H1 (cell line): ENCODE results near the gene VIT. TPM values are rescaled to one million over a fixed set of nuclear protein-coding genes. Genes with fewer than 3 reads are reported as not detected.

ENCODE experiments used
- CBX5 ChIP-seq: fragments of 300-800, 300-1000 bp; sonication (generic); IDR thresholded peaks from 2 replicates; pipeline ENCODE4 v1.7.1; 2016; ENCODE audit warnings: antibody characterized with exemption, low read length, low read depth
- CEBPB ChIP-seq: IDR thresholded peaks from 2 replicates; pipeline ENCODE4 v1.6.1; 2012; ENCODE audit warnings: low read depth, low read length
- CREB1 ChIP-seq: IDR thresholded peaks from 2 replicates; pipeline ENCODE4 v1.6.1; 2012; ENCODE audit warnings: inconsistent platforms
- CTBP2 ChIP-seq: IDR thresholded peaks from 2 replicates; pipeline ENCODE4 v1.7.0; 2011; ENCODE audit warnings: borderline replicate concordance, mild to moderate bottlenecking, moderate library complexity, mixed read lengths, low read length; ENCODE audit not compliant: insufficient read depth, insufficient read length
- E2F6 ChIP-seq: IDR thresholded peaks from 2 replicates; pipeline ENCODE4 v1.6.1; 2012; ENCODE audit warnings: inconsistent platforms
- EP300 ChIP-seq, 2 experiments: IDR thresholded peaks; 1 replicate in 1 of 2; 2 replicates in 1 of 2; pipeline ENCODE4 v1.6.1; 2011 to 2012; ENCODE audit warnings: low read depth in 2 of 2, low read length in 2 of 2, mild to moderate bottlenecking in 2 of 2, borderline replicate concordance in 1 of 2, inconsistent platforms in 1 of 2, moderate library complexity in 1 of 2
- GABPA ChIP-seq: IDR thresholded peaks from 2 replicates; pipeline ENCODE4 v1.6.1; 2011; ENCODE audit warnings: mild to moderate bottlenecking, low read length, moderate library complexity, borderline replicate concordance; ENCODE audit not compliant: insufficient read depth
- GTF2F1 ChIP-seq: IDR thresholded peaks from 2 replicates; pipeline ENCODE4 v1.6.1; 2012; ENCODE audit warnings: low read depth, low read length, improper control_type of control experiment, borderline replicate concordance
- HDAC2 ChIP-seq, 2 experiments: fragments of 300-600 bp in 1 of 2; sonication (generic) in 1 of 2; IDR thresholded peaks; 2 replicates each; pipeline ENCODE4 v1.6.1; 2011 to 2012; ENCODE audit warnings: low read depth in 2 of 2, low read length in 2 of 2, mild to moderate bottlenecking in 2 of 2, moderate library complexity in 2 of 2, borderline replicate concordance in 1 of 2, inconsistent platforms in 1 of 2
- KDM1A ChIP-seq: fragments of 200-600, 300-600 bp; sonication (generic); IDR thresholded peaks from 2 replicates; pipeline ENCODE4 v1.7.1; 2016; ENCODE audit warnings: mild to moderate bottlenecking, low read length, borderline replicate concordance
- POLR2AphosphoS5 ChIP-seq: IDR thresholded peaks from 2 replicates; pipeline ENCODE4 v1.6.1; 2011; ENCODE audit warnings: low read depth, low read length
- RBBP5 ChIP-seq: IDR thresholded peaks from 2 replicates; pipeline ENCODE4 v1.7.1; 2012; ENCODE audit warnings: low read depth, mild to moderate bottlenecking, inconsistent platforms, low read length, moderate library complexity, borderline replicate concordance
- SIN3A ChIP-seq, 2 experiments: IDR thresholded peaks in 1 of 2; conservative IDR thresholded peaks in 1 of 2; 2 replicates each; pipeline ENCODE4 v1.6.1; 2011 to 2012; ENCODE audit warnings: low read length in 2 of 2, improper control_type of control experiment in 1 of 2, low read depth in 1 of 2, mild to moderate bottlenecking in 1 of 2
- SP1 ChIP-seq: IDR thresholded peaks from 2 replicates; pipeline ENCODE4 v1.6.1; 2011; ENCODE audit warnings: low read depth, low read length
- TAF1 ChIP-seq: IDR thresholded peaks from 2 replicates; pipeline ENCODE4 v1.6.1; 2011; ENCODE audit warnings: mild to moderate bottlenecking, low read depth, low read length
- TEAD4 ChIP-seq: IDR thresholded peaks from 2 replicates; pipeline ENCODE4 v1.6.1; 2012; ENCODE audit warnings: low read depth, low read length, inconsistent platforms, mixed read lengths
- polyA plus RNA-seq, 7 experiments: library from polyadenylated mRNA; depleted of rRNA in 3 of 7; stranded (reverse) in 5 of 7; unstranded in 2 of 7; fragments of >200 nt in 5 of 7; fragments of 200-250 nt in 2 of 7; gene quantifications; 1 replicate in 5 of 7; 2 replicates in 1 of 7; 4 replicates in 1 of 7; pipeline versions ENCODE4 v1.2.1 to v1.2.3, GENCODE V29; 2011 to 2013; ENCODE audit warnings: missing spikeins in 2 of 7, mixed read lengths in 2 of 7
- total RNA-seq: library from RNA; stranded (reverse); fragmentation: NEBNext Ultra II Directional; extraction: Animal tissue kit (Norgen Biotek cat#: 25700); gene quantifications from 2 replicates; pipeline ENCODE4 v1.2.1, GENCODE V29; 2021
- TF ChIP-seq, protein P1 (sequence below), 3 experiments: IDR thresholded peaks; 1 replicate in 2 of 3; 2 replicates in 1 of 3; pipeline versions ENCODE4 v1.5.1 to v1.6.1; 2011; ENCODE audit warnings: low read length in 3 of 3, mild to moderate bottlenecking in 3 of 3, inconsistent platforms in 2 of 3, low read depth in 1 of 3, moderate library complexity in 1 of 3; ENCODE audit not compliant: insufficient read depth in 1 of 3; ENCODE audit errors: control extremely low read depth in 1 of 3
- TF ChIP-seq, protein P2 (sequence below): IDR thresholded peaks from 2 replicates; pipeline ENCODE4 v1.6.1; 2011; ENCODE audit warnings: low read depth, mild to moderate bottlenecking, low read length; ENCODE audit not compliant: insufficient read depth
- TF ChIP-seq, protein P3 (sequence below): IDR thresholded peaks from 2 replicates; pipeline ENCODE4 v1.6.1; 2011; ENCODE audit warnings: low read length, improper control_type of control experiment

The VIT gene
- total and polyA plus RNA-seq, 2 of the 8 experiments (the other 6 are each of a cell fraction or from before 2014, with no cell fraction given), result 0.03 TPM; not detected in 1

DNA sequence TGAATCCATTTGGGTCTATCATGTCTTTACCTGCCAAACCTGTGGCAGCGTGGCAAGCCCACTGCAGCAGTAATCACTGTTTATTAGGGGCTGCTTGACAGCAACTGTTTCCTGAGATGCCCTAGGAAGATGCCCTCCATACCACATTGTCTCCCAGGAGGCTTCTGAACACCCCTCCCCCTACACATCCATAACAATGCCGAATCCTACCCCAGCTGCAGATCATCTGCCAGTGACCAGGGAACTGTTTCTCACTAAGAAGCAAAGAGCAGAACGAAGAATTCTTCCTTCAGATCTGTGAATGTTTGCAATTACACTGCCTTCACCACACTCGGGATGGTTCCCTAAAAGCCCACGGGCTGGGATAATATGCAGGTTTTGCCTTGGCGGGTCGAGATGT is 127.8 kb downstream of the VIT start (continued):
- TF ChIP-seq, protein P1, sequence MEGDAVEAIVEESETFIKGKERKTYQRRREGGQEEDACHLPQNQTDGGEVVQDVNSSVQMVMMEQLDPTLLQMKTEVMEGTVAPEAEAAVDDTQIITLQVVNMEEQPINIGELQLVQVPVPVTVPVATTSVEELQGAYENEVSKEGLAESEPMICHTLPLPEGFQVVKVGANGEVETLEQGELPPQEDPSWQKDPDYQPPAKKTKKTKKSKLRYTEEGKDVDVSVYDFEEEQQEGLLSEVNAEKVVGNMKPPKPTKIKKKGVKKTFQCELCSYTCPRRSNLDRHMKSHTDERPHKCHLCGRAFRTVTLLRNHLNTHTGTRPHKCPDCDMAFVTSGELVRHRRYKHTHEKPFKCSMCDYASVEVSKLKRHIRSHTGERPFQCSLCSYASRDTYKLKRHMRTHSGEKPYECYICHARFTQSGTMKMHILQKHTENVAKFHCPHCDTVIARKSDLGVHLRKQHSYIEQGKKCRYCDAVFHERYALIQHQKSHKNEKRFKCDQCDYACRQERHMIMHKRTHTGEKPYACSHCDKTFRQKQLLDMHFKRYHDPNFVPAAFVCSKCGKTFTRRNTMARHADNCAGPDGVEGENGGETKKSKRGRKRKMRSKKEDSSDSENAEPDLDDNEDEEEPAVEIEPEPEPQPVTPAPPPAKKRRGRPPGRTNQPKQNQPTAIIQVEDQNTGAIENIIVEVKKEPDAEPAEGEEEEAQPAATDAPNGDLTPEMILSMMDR (IDR thresholded peaks at IDR 0.05; ENCODE audit: control extremely low read depth in 1 of 3, insufficient read depth in 1 of 3, low read depth in 1 of 3, low read length in 3 of 3), result no peak
- TF ChIP-seq CREB1 (no peak), EP300 (IDR thresholded peaks at IDR 0.05; ENCODE audit: borderline replicate concordance in 1 of 2, low read depth in 2 of 2, low read length in 2 of 2) (0 out of 3 replicates have a peak, but pooled peaks of 1 of the 2 experiments have one; percentile 16), CEBPB (no peak), E2F6 (no peak), RBBP5 (peak; percentile 75; the same call in 1 of the 2 replicates), KDM1A (no peak), SP1 (peak; percentile 91), POLR2AphosphoS5 (no peak), CTBP2 (no peak), GABPA (no peak), TAF1 (0 out of 2 replicates have a peak, but pooled peaks have one; percentile 24), HDAC2 (IDR thresholded peaks at IDR 0.05; ENCODE audit: borderline replicate concordance in 1 of 2, low read depth in 2 of 2, low read length in 2 of 2) (peak in 1 of 2 experiments; percentile 80; a peak in 1 of 4 replicates), TEAD4 (0 out of 2 replicates have a peak, but pooled peaks have one; percentile 33), CBX5 (no peak), GTF2F1 (no peak), SIN3A (conservative IDR thresholded peaks at IDR 0.05 in 1 of 2, IDR thresholded peaks at IDR 0.05 in 1 of 2; ENCODE audit: low read depth in 1 of 2, low read length in 2 of 2) (no peak)
- TF ChIP-seq, protein P2, sequence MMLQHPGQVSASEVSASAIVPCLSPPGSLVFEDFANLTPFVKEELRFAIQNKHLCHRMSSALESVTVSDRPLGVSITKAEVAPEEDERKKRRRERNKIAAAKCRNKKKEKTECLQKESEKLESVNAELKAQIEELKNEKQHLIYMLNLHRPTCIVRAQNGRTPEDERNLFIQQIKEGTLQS, result no peak
- TF ChIP-seq, protein P3, sequence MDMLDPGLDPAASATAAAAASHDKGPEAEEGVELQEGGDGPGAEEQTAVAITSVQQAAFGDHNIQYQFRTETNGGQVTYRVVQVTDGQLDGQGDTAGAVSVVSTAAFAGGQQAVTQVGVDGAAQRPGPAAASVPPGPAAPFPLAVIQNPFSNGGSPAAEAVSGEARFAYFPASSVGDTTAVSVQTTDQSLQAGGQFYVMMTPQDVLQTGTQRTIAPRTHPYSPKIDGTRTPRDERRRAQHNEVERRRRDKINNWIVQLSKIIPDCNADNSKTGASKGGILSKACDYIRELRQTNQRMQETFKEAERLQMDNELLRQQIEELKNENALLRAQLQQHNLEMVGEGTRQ, result no peak
